ENCODE measurements around the gene AS3MT.
A peak's percentile ranks its signal among the peaks of the same experiment; 100 is the strongest.
"Not testable (repeated sequence)": the region's sequence is repeated elsewhere in the genome, so short reads cannot be mapped to it uniquely, and the experiment has no call there.

AS3MT gene

GRCh38 chr10:102869258-102870198 lies at the start of gene AS3MT:
TSS of gene AS3MT (plus strand) at chr10:102869470. CDS start at chr10:102869593, 123 bp downstream.
- DNase-seq (ENCODE audit: low spot score), result peak; percentile 55

GRCh38 chr10:102820008-102820407 lies 49.3 kb upstream of the AS3MT start:
- not testable (repeated sequence) for DNase-seq (ENCODE audit: low spot score)

GRCh38 chr10:102822222-102822621 lies 47.0 kb upstream of the AS3MT start:
- no peak for DNase-seq (ENCODE audit: low spot score)

- DNase-seq (ENCODE audit: low spot score), result no peak
These were observed 44.6 kb upstream of the AS3MT start for GRCh38 chr10:102824664-102825063.

GRCh38 chr10:102826148-102826796 lies 43.0 kb upstream of the AS3MT start:
- DNase-seq (ENCODE audit: low spot score), result no peak

GRCh38 chr10:102827597-102827975 lies 41.7 kb upstream of the AS3MT start:
- no peak for DNase-seq (ENCODE audit: low spot score)

- no peak for DNase-seq (ENCODE audit: low spot score)
These were observed 37.8 kb upstream of the AS3MT start for GRCh38 chr10:102831322-102832071.

GRCh38 chr10:102832248-102832647 lies 37.0 kb upstream of the AS3MT start:
- DNase-seq (ENCODE audit: low spot score), result no peak

- no peak for DNase-seq (ENCODE audit: low spot score)
These were observed 36.3 kb upstream of the AS3MT start for GRCh38 chr10:102832987-102833386.

- no peak for DNase-seq (ENCODE audit: low spot score)
These were observed 35.1 kb upstream of the AS3MT start for GRCh38 chr10:102834143-102834542.

GRCh38 chr10:102835007-102835482 lies 34.2 kb upstream of the AS3MT start:
- peak; percentile 77 for DNase-seq (ENCODE audit: low spot score)

GRCh38 chr10:102837230-102837721 lies 32.0 kb upstream of the AS3MT start, which contains the start of gene CYP17A1:
TSS of gene CYP17A1 (minus strand) at chr10:102837413. CDS start at chr10:102837361, 52 bp downstream.
- DNase-seq (ENCODE audit: low spot score), result no peak

- not testable (repeated sequence) for DNase-seq (ENCODE audit: low spot score)
These were observed 30.9 kb upstream of the AS3MT start for GRCh38 chr10:102838276-102838927.

GRCh38 chr10:102841827-102842345 lies 27.4 kb upstream of the AS3MT start:
- no peak for DNase-seq (ENCODE audit: low spot score)

- DNase-seq (ENCODE audit: low spot score), result not testable (repeated sequence)
These were observed 26.1 kb upstream of the AS3MT start for GRCh38 chr10:102843139-102843538.

- not testable (repeated sequence) for DNase-seq (ENCODE audit: low spot score)
These were observed 25.0 kb upstream of the AS3MT start for GRCh38 chr10:102844190-102844776.

- DNase-seq (ENCODE audit: low spot score), result no peak
These were observed 23.8 kb upstream of the AS3MT start for GRCh38 chr10:102845352-102845902.

GRCh38 chr10:102850025-102850518 lies 19.2 kb upstream of the AS3MT start:
- DNase-seq (ENCODE audit: low spot score), result no peak

GRCh38 chr10:102853237-102853636 lies 16.0 kb upstream of the AS3MT start:
- not testable (repeated sequence) for DNase-seq (ENCODE audit: low spot score)
